SU-DHL-6 (cell line): Measurements from ENCODE around the gene NPAS3.

Experiments
- EZH2phosphoT487 ChIP-seq: fragments of 200-600 bp; sonication (generic), shearing (Covaris generic); conservative IDR thresholded peaks from 2 replicates; pipeline ENCODE4 v1.6.1; 2018; ENCODE audit warnings: mild to moderate bottlenecking, antibody characterized with exemption, low read length, moderate library complexity, mixed read lengths
- TF ChIP-seq, protein P1 (sequence below): fragments of 200-600 bp; sonication (generic); IDR thresholded peaks from one replicate; pipeline ENCODE4 v1.5.1; 2017; ENCODE audit warnings: antibody characterized with exemption, mild to moderate bottlenecking, low read length, moderate library complexity; ENCODE audit not compliant: insufficient read depth, poor library complexity, severe bottlenecking

DNA sequence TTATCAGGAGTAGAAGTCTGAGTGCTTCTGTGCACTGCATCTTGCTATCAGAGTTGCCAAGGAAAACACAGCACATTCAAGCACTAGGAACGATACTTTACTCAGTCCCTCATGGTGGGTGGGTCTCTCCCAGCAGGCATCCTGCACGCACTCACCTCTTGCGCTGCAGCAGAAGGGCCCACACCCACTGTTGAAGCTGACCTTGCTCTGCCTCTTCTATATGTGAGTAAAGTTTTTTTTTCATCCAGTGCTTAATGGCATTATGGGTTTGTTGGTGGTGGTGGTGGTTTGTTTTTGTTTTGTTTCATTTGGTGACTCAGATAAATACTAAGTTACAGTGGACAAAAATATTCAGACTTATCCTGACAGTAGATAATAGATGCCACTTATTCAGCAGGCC lies 663.7 kb downstream of the NPAS3 start:
- TF ChIP-seq, protein P1, sequence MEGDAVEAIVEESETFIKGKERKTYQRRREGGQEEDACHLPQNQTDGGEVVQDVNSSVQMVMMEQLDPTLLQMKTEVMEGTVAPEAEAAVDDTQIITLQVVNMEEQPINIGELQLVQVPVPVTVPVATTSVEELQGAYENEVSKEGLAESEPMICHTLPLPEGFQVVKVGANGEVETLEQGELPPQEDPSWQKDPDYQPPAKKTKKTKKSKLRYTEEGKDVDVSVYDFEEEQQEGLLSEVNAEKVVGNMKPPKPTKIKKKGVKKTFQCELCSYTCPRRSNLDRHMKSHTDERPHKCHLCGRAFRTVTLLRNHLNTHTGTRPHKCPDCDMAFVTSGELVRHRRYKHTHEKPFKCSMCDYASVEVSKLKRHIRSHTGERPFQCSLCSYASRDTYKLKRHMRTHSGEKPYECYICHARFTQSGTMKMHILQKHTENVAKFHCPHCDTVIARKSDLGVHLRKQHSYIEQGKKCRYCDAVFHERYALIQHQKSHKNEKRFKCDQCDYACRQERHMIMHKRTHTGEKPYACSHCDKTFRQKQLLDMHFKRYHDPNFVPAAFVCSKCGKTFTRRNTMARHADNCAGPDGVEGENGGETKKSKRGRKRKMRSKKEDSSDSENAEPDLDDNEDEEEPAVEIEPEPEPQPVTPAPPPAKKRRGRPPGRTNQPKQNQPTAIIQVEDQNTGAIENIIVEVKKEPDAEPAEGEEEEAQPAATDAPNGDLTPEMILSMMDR, result no peak
- no peak for TF ChIP-seq EZH2phosphoT487
